Measurements from ENCODE around the gene CHSY1.
"Not testable (repeated sequence)": the region's sequence is repeated elsewhere in the genome, so short reads cannot be mapped to it uniquely, and the experiment has no call there.

- TF ChIP-seq, protein P1, sequence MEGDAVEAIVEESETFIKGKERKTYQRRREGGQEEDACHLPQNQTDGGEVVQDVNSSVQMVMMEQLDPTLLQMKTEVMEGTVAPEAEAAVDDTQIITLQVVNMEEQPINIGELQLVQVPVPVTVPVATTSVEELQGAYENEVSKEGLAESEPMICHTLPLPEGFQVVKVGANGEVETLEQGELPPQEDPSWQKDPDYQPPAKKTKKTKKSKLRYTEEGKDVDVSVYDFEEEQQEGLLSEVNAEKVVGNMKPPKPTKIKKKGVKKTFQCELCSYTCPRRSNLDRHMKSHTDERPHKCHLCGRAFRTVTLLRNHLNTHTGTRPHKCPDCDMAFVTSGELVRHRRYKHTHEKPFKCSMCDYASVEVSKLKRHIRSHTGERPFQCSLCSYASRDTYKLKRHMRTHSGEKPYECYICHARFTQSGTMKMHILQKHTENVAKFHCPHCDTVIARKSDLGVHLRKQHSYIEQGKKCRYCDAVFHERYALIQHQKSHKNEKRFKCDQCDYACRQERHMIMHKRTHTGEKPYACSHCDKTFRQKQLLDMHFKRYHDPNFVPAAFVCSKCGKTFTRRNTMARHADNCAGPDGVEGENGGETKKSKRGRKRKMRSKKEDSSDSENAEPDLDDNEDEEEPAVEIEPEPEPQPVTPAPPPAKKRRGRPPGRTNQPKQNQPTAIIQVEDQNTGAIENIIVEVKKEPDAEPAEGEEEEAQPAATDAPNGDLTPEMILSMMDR (conservative IDR thresholded peaks at IDR 0.05), result not testable (repeated sequence)
- not testable (repeated sequence) for TF ChIP-seq ZFX (IDR thresholded peaks at IDR 0.05)
Measured at GRCh38 chr15:101214435-101215097, 37.3 kb downstream of the CHSY1 start.
